Thoracic aorta (tissue), 2 donors: Measurements from ENCODE around the gene TENT4A. TPM values are rescaled to one million over a fixed set of nuclear protein-coding genes. Genes with fewer than 3 reads are reported as not detected.

Experiments used
- ATAC-seq: fragments of 150-250 bp; one replicate; pipeline ENCODE4 v1.8.0; 2017; ENCODE audit warnings: low read depth; ENCODE audit not compliant: insufficient number of reproducible peaks, low FRiP score
- DNase-seq: peaks from one replicate; pipeline ENCODE4 v3.0.0-alpha.2; 2020; ENCODE audit warnings: low spot score
- H3K27ac ChIP-seq, 2 donors: fragments of 200-600 bp; sonication (generic); 1 replicate in 1 of 2; 2 replicates in 1 of 2; pipeline ENCODE4 v1.5.1; 2016; ENCODE audit warnings: mild to moderate bottlenecking in 2 of 2, moderate library complexity in 2 of 2
- H3K27me3 ChIP-seq: fragments of 200-600 bp; sonication (generic); replicated peaks from 2 replicates; pipeline ENCODE4 v1.6.0; 2016; ENCODE audit warnings: mild to moderate bottlenecking; ENCODE audit not compliant: insufficient read depth
- H3K36me3 ChIP-seq: fragments of 200-600 bp; sonication (generic); one replicate; pipeline ENCODE4 v1.5.1; 2016
- H3K4me1 ChIP-seq, 2 donors: fragments of 200-600 bp; sonication (generic); 1 replicate in 1 of 2; 2 replicates in 1 of 2; pipeline versions ENCODE4 v1.5.1 to v1.6.0; 2016; ENCODE audit warnings: low read depth in 2 of 2, mild to moderate bottlenecking in 1 of 2; ENCODE audit not compliant: control insufficient read depth in 1 of 2
- H3K4me3 ChIP-seq: fragments of 200-600 bp; sonication (generic); 2 replicates; pipeline ENCODE4 v1.5.1; 2016; ENCODE audit warnings: mild to moderate bottlenecking
- H3K9me3 ChIP-seq: fragments of 200-600 bp; sonication (generic); 2 replicates; pipeline ENCODE4 v1.5.1; 2016
- total RNA-seq, 2 donors: library from RNA; depleted of rRNA; stranded (reverse); fragments of >200 nt; gene quantifications; one replicate each; pipeline versions ENCODE4 v1.1.0 to v1.2.3, GENCODE V29; 2016
- TF ChIP-seq, protein P1 (sequence below): fragments of 200-600 bp; sonication (generic); IDR thresholded peaks from one replicate; pipeline ENCODE4 v1.5.1; 2019; ENCODE audit warnings: antibody characterized with exemption

Gene TENT4A
- total RNA-seq, 2 donors from 2014 or later = 34.5 to 47.6 TPM

DNA sequence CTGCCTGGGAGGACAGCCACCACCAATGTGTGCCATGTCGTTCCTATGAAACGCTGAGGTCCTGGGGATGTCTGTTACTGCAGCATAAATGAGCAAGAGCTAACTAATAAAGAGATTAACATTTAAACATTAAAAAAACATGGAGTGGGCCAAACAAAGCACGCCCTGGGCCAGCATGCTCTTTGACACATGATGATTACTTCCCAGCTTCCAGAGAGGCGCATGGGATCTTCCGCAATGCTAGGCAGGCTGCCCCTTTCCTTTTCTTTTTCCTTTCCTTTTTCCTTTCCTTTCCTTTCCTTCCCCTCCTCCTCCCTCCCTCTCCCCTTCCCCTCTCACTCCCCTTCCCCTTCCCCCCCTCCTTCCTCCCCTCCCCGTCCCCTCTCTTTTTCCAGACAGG is 10.6 kb upstream of the TENT4A start:
- H3K9me3 ChIP-seq = no peaks in the 10 kb centered on the region
- no peak overlapping the region for H3K27ac ChIP-seq
- ATAC-seq (no peak), DNase-seq (no peak)
- H3K27me3 ChIP-seq = no peaks in the 10 kb centered on the region
- TF ChIP-seq, protein P1, sequence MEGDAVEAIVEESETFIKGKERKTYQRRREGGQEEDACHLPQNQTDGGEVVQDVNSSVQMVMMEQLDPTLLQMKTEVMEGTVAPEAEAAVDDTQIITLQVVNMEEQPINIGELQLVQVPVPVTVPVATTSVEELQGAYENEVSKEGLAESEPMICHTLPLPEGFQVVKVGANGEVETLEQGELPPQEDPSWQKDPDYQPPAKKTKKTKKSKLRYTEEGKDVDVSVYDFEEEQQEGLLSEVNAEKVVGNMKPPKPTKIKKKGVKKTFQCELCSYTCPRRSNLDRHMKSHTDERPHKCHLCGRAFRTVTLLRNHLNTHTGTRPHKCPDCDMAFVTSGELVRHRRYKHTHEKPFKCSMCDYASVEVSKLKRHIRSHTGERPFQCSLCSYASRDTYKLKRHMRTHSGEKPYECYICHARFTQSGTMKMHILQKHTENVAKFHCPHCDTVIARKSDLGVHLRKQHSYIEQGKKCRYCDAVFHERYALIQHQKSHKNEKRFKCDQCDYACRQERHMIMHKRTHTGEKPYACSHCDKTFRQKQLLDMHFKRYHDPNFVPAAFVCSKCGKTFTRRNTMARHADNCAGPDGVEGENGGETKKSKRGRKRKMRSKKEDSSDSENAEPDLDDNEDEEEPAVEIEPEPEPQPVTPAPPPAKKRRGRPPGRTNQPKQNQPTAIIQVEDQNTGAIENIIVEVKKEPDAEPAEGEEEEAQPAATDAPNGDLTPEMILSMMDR = no peak
- H3K36me3 ChIP-seq = no peaks in the 10 kb centered on the region
- peaks cover 24 to 36% of the 10 kb centered on the region in 2 donors for H3K4me1 ChIP-seq
- no peak overlapping the region for H3K4me3 ChIP-seq

DNA sequence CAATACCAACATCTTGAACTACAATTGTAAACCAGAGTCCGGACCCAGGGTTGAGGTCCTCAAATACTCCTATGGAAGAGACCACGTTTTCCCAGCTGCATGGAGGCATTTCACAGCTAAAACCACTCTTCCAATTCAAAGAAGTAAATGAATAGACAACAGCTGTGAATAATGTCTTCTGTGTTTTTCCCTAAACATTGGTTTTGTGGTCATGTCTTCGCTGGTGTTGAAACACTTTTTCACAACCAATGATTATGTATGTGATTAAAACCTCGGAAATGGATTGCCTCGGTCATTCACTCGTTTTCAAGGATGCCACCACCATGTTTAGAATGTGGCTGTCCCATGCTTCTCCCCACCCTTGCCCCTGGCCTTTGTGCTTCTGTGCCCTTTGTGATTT is 9.4 kb upstream of the TENT4A start:
- Histone ChIP-seq H3K27ac (peak overlapping the region; percentile 86 to 93), H3K27me3 (no peaks in the 10 kb centered on the region), H3K4me1 (peaks cover 24 to 32% of the 10 kb centered on the region in 2 donors), H3K9me3 (no peaks in the 10 kb centered on the region), H3K36me3 (no peaks in the 10 kb centered on the region), H3K4me3 (peak overlapping the region; percentile 31)
- no peak for DNase-seq
- TF ChIP-seq, protein P1 = no peak
- ATAC-seq = no peak

GRCh38 chr5:6704361-6704851 is 8.8 kb upstream of the TENT4A start:
- Histone ChIP-seq H3K36me3 (no peaks in the 10 kb centered on the region), H3K27me3 (no peaks in the 10 kb centered on the region), H3K4me1 (peaks cover 19 to 30% of the 10 kb centered on the region in 2 donors), H3K9me3 (no peaks in the 10 kb centered on the region), H3K27ac (peak overlapping the region; percentile 86 to 93), H3K4me3 (peak overlapping the region; percentile 31)
- TF ChIP-seq, protein P1 = no peak
- DNase-seq (peak; percentile 66), ATAC-seq (peak; percentile 60)

- Histone ChIP-seq H3K27me3 (no peaks in the 10 kb centered on the region), H3K9me3 (no peaks in the 10 kb centered on the region), H3K27ac (peak overlapping the region; percentile 86 to 93), H3K4me1 (peaks cover 18 to 30% of the 10 kb centered on the region in 2 donors), H3K36me3 (no peaks in the 10 kb centered on the region), H3K4me3 (peak overlapping the region; percentile 31)
- no peak for ATAC-seq
- TF ChIP-seq, protein P1 = no peak
- DNase-seq = no peak
These were observed 8.1 kb upstream of the TENT4A start for GRCh38 chr5:6705088-6705487.

GRCh38 chr5:6705959-6706358 is 7.3 kb upstream of the TENT4A start:
- Histone ChIP-seq H3K4me3 (peak overlapping the region; percentile 30), H3K9me3 (no peaks in the 10 kb centered on the region), H3K4me1 (peaks cover 18 to 30% of the 10 kb centered on the region in 2 donors), H3K27ac (peak overlapping the region; percentile 86 to 93), H3K36me3 (no peaks in the 10 kb centered on the region), H3K27me3 (no peaks in the 10 kb centered on the region)
- ATAC-seq (no peak), DNase-seq (no peak)
- TF ChIP-seq, protein P1 = no peak
